Fibroblast of lung (primary cell): ENCODE results near the gene TMEM131L.

Experiments
- CTCF ChIP-seq, 2 donors: IDR thresholded peaks in 1 of 2; conservative IDR thresholded peaks in 1 of 2; 1 replicate in 1 of 2; 2 replicates in 1 of 2; pipeline ENCODE4 v1.5.1; 2011 to 2012; ENCODE audit warnings: low read length in 2 of 2, control low read depth in 1 of 2, inconsistent platforms in 1 of 2, low read depth in 1 of 2, mild to moderate bottlenecking in 1 of 2
- EZH2 ChIP-seq: IDR thresholded peaks from 2 replicates; pipeline ENCODE4 v1.5.1; 2012; ENCODE audit warnings: low read length, control low read depth, mild to moderate bottlenecking; ENCODE audit errors: missing control alignments

GRCh38 chr4:153579410-153579809 lies 113.2 kb downstream of the TMEM131L start:
- TF ChIP-seq CTCF (conservative IDR thresholded peaks at IDR 0.05 in 1 of 2, IDR thresholded peaks at IDR 0.05 in 1 of 2; ENCODE audit: low read depth in 1 of 2, low read length in 2 of 2) (no peak), EZH2 (no peak)
